Activated naive CD4-positive, alpha-beta T cell treated with anti-CD3 and anti-CD28 coated beads for 36 hours (primary cell): ENCODE data around the gene PSG2. TPM values are rescaled to one million over a fixed set of nuclear protein-coding genes. Genes with fewer than 3 reads are reported as not detected.
"Not testable (repeated sequence)": the region's sequence is repeated elsewhere in the genome, so short reads cannot be mapped to it uniquely, and the experiment has no call there.

ENCODE experiments used
- CTCF ChIA-PET: fragments of 350-600 bp; sonication (Branson Sonifier 250); formaldehyde crosslinking; loops from one replicate; lab custom pipeline; 2021; ENCODE audit warnings: antibody characterized with exemption; lab: Charles Lee
- DNase-seq: peaks from one replicate; pipeline ENCODE4 v3.0.0-alpha.2; 2020
- H3K27ac Mint-ChIP-seq: one replicate; pipeline ENCODE4 v1.8.0; 2021; ENCODE audit warnings: mild to moderate bottlenecking, mixed read lengths
- H3K27me3 Mint-ChIP-seq: one replicate; pipeline ENCODE4 v1.8.0; 2021; ENCODE audit warnings: low read depth, mixed read lengths
- H3K36me3 Mint-ChIP-seq: one replicate; pipeline ENCODE4 v1.8.0; 2021; ENCODE audit warnings: low read depth, mixed read lengths
- H3K4me1 Mint-ChIP-seq: one replicate; pipeline ENCODE4 v1.8.0; 2021; ENCODE audit warnings: low read depth, mixed read lengths
- H3K4me3 Mint-ChIP-seq: one replicate; pipeline ENCODE4 v1.8.0; 2021; ENCODE audit warnings: mild to moderate bottlenecking, moderate library complexity, mixed read lengths
- H3K9me3 Mint-ChIP-seq: one replicate; pipeline ENCODE4 v1.8.0; 2021; ENCODE audit warnings: mixed read lengths
- intact Hi-C: fragments of 100-400 bp; cut with micrococcal nuclease; formaldehyde crosslinking; loops from one replicate; pipeline ENCODE4 v1.15.1; 2023
- total RNA-seq, 2 experiments: library from RNA; stranded (reverse); gene quantifications; one replicate each; pipeline ENCODE4 v1.2.3, GENCODE V29; 2021

The PSG2 gene
- total RNA-seq, 2 experiments from 2014 or later = not detected

DNA sequence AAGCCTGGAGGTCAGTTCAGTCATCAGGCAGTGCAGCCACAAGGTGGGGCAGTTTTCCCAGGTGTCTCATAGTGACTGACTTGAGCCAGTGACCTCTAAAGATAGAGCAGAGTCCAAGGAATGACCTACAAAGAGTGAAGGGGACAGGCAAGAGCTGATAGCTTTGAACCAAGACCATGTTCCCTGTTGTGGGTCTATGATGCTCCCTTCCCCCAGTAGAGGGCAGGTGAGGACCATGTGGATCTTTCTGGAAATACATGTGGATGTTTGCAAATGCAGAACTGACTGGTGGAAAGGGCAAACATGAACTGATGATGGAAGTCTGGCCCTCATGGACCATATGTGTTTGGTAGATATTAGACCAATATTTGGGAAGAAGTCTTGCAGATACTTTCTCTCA, 62.9 kb downstream of the PSG2 start:
- DNase-seq, H3K4me3 Mint-ChIP-seq, H3K9me3 Mint-ChIP-seq, H3K27me3 Mint-ChIP-seq, H3K4me1 Mint-ChIP-seq, CTCF ChIA-PET, intact Hi-C loops, H3K27ac Mint-ChIP-seq, H3K36me3 Mint-ChIP-seq: not testable (repeated sequence)

Other genes with a start within 250 kb of the PSG2 start
- not detected for gene PSG1, start 203.0 kb downstream of the PSG2 start, total RNA-seq
- not detected for gene PSG6, start 164.8 kb downstream of the PSG2 start, total RNA-seq
- gene PSG7, start 145.5 kb downstream of the PSG2 start, total RNA-seq = not detected
- gene PSG11, start 56.2 kb downstream of the PSG2 start, total RNA-seq = not detected
- not detected for gene PSG5, start 103.8 kb upstream of the PSG2 start, total RNA-seq
- gene PSG4, start 122.9 kb upstream of the PSG2 start, total RNA-seq = not detected
- gene PSG9, start 186.8 kb upstream of the PSG2 start, total RNA-seq = not detected